Measurements from ENCODE around the gene SLC6A1. TPM values are rescaled to one million over a fixed set of nuclear protein-coding genes. Genes with fewer than 3 reads are reported as not detected.

Gene SLC6A1
- total and polyA plus RNA-seq, 2 of the 8 experiments (the other 6 are each of a cell fraction or from before 2014, with no cell fraction given) = 0.30 to 0.63 TPM

GRCh38 chr3:11033871-11034270 is 41.3 kb downstream of the SLC6A1 start:
- Histone ChIP-seq H3K4me2 (ENCODE audit: insufficient read depth in 1 of 2, low read depth in 2 of 2, low read length in 2 of 2) (no peak overlapping the region), H3K9me3 (ENCODE audit: insufficient read depth in 2 of 2, low read depth in 1 of 2, low read length in 1 of 2) (no peaks in the 10 kb centered on the region), H3K4me1 (replicated peaks in 1 of 4; ENCODE audit: control insufficient read depth in 3 of 4, insufficient read depth in 4 of 4, low read length in 3 of 4) (no peaks in the 10 kb centered on the region), H2BK20ac (ENCODE audit: low read length) (no peak overlapping the region), H2BK5ac (ENCODE audit: low read depth, low read length) (no peak overlapping the region), H3K27ac (ENCODE audit: low read depth, low read length) (no peak overlapping the region), H2BK15ac (ENCODE audit: low read length) (no peak overlapping the region), H3K18ac (ENCODE audit: extremely low read depth, low read length) (no peak overlapping the region), H4K91ac (replicated peaks; ENCODE audit: insufficient read length, low read length) (no peak overlapping the region), H4K20me1 (replicated peaks in 1 of 2; ENCODE audit: control insufficient read depth in 1 of 2, insufficient read depth in 2 of 2, low read length in 2 of 2) (no peaks in the 10 kb centered on the region), H3K79me1 (ENCODE audit: low read depth, low read length) (no peaks in the 10 kb centered on the region), H4K5ac (ENCODE audit: insufficient read length, low read depth, low read length) (no peak overlapping the region), H2BK120ac (replicated peaks; ENCODE audit: low read depth, low read length) (no peak overlapping the region), H3K4ac (replicated peaks; ENCODE audit: insufficient read length, low read depth, low read length) (no peak overlapping the region), H3K4me3 (ENCODE audit: extremely low read depth in 1 of 4, insufficient read depth in 2 of 4, low read depth in 3 of 4, low read length in 4 of 4) (no peak overlapping the region), H3K14ac (ENCODE audit: insufficient read length) (no peak overlapping the region), H2AK5ac (ENCODE audit: low read depth, low read length) (no peak overlapping the region), H3K9ac (replicated peaks in 1 of 4; ENCODE audit: extremely low read depth in 1 of 4, low read depth in 3 of 4, low read length in 3 of 4) (no peak overlapping the region), H3K23ac (ENCODE audit: insufficient read length) (no peak overlapping the region), H3K36me3 (ENCODE audit: control insufficient read depth in 2 of 4, insufficient read depth in 4 of 4, low read length in 3 of 4) (no peaks in the 10 kb centered on the region), H2AFZ (ENCODE audit: low read length) (no peak overlapping the region), H3K27me3 (replicated peaks in 1 of 4; ENCODE audit: control insufficient read depth in 3 of 4, extremely low read depth in 1 of 4, insufficient read depth in 3 of 4, low read length in 3 of 4) (no peaks in the 10 kb centered on the region), H3K23me2 (ENCODE audit: low read depth, low read length) (no peaks in the 10 kb centered on the region), H3K56ac (replicated peaks; ENCODE audit: insufficient read length, low read depth, low read length) (no peak overlapping the region), H4K8ac (ENCODE audit: extremely low read depth, insufficient read depth, low read length) (no peak overlapping the region), H3K79me2 (ENCODE audit: control insufficient read depth in 1 of 2, insufficient read depth in 2 of 2, low read length in 2 of 2) (no peaks in the 10 kb centered on the region), H2BK12ac (ENCODE audit: low read depth, low read length) (no peak overlapping the region)
- no peak for DNase-seq (ENCODE audit: low read depth in 1 of 2, low spot score in 2 of 2)
- ChIA-PET POLR2A (ENCODE audit: partially characterized antibody) (no interaction called here), CTCF (ENCODE audit: partially characterized antibody) (interaction anchor here (1.2 to 1.4 kb wide), 2 partner anchors 27 kb away, joined by 3 to 5 read pairs; no protein-coding TSS in a partner anchor)
- WGBS, 2 experiments (ENCODE audit: extremely low coverage in 1 of 2, insufficient coverage in 1 of 2, insufficient read length in 1 of 2, insufficient replicate concordance in 2 of 2, low coverage in 1 of 2, low lambda C conversion rate in 2 of 2, missing lambda C conversion rate in 1 of 2) = 85% methylated on average over 2 of the region's 3 CpGs; no CpG with 5 or more reads in 1 of the 2 experiments
- no peak for FAIRE-seq
- no peak for TF ChIP-seq BCL11A (IDR thresholded peaks at IDR 0.05; ENCODE audit: low read depth in 2 of 2, low read length in 2 of 2)
- no peak for TF ChIP-seq TAF7 (optimal IDR thresholded peaks at IDR 0.05; ENCODE audit: borderline replicate concordance, low read depth, low read length)
- TF ChIP-seq SAP30 (IDR thresholded peaks at IDR 0.05; ENCODE audit: insufficient read depth, insufficient replicate concordance, low read length) = no peak
- TF ChIP-seq ATF3 (IDR thresholded peaks at IDR 0.05; ENCODE audit: insufficient read depth, low read depth, low read length) = no peak
- no peak for TF ChIP-seq JUN (IDR thresholded peaks at IDR 0.05; ENCODE audit: low read depth, low read length)
- no peak for TF ChIP-seq NRF1 (IDR thresholded peaks at IDR 0.05; ENCODE audit: low read depth, low read length)
- no peak for TF ChIP-seq RBBP5 (IDR thresholded peaks at IDR 0.05; ENCODE audit: borderline replicate concordance, low read depth, low read length)
- no peak for TF ChIP-seq MAFK (IDR thresholded peaks at IDR 0.05; ENCODE audit: low read depth, low read length)
- no peak for TF ChIP-seq PHF8 (conservative IDR thresholded peaks at IDR 0.05; ENCODE audit: low read depth, low read length)
- TF ChIP-seq RXRA (IDR thresholded peaks at IDR 0.05; ENCODE audit: insufficient read depth, low read depth, low read length) = no peak
- TF ChIP-seq HDAC6 (IDR thresholded peaks at IDR 0.05; ENCODE audit: low read depth, low read length) = no peak
- TF ChIP-seq EZH2 (IDR thresholded peaks at IDR 0.05; ENCODE audit: low read depth, low read length, severe bottlenecking) = no peak
- TF ChIP-seq KDM1A (IDR thresholded peaks at IDR 0.05; ENCODE audit: borderline replicate concordance, low read length) = no peak
- TF ChIP-seq TEAD4 (IDR thresholded peaks at IDR 0.05; ENCODE audit: low read depth, low read length) = no peak

All from H1 (cell line).